Hepatocyte (in vitro differentiated cells): ENCODE measurements around the gene PRPH.

Experiments
- CTCF ChIP-seq: fragments of 200-600 bp; sonication (generic); IDR thresholded peaks from 2 replicates; pipeline ENCODE4 v1.5.1; 2016; ENCODE audit warnings: antibody characterized with exemption, mild to moderate bottlenecking; ENCODE audit not compliant: poor library complexity
- EZH2phosphoT487 ChIP-seq: fragments of 200-600 bp; sonication (generic); IDR thresholded peaks from one replicate; pipeline ENCODE4 v1.6.1; 2018; ENCODE audit warnings: antibody characterized with exemption, mild to moderate bottlenecking, low read depth, moderate library complexity; ENCODE audit not compliant: unreplicated experiment, severe bottlenecking

DNA sequence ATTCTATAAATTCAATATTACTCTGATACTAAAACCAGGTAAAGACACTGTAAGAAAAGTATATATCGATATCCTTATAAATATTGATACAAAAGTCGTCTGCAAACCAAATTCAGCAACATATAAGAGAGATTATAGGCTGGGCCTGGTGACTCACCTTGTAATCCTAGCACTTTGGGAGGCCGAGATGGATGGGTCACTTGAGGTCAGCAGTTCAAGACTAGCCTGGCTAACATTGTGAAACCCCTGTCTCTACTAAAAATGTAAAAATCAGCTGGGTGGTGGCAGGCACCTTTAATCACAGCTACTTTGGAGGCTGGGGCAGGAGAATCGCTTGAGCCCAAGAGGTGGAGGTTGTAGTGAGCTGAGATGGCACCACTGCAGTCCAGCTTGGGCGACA, 43.6 kb upstream of the PRPH start:
- TF ChIP-seq CTCF (no peak), EZH2phosphoT487 (no peak)
